ENCODE measurements around the gene SSH3.
A peak's percentile ranks its signal among the peaks of the same experiment; 100 is the strongest.

Gene SSH3

GRCh38 chr11:67268081-67268961, 35.0 kb upstream of the SSH3 start:
- DNase-seq (ENCODE audit: low read depth), result no peak

- DNase-seq (ENCODE audit: low read depth), result no peak
These were observed 34.4 kb upstream of the SSH3 start for GRCh38 chr11:67268962-67269268.

GRCh38 chr11:67269401-67270255, 33.7 kb upstream of the SSH3 start:
- no peak for DNase-seq (ENCODE audit: low read depth)

DNA sequence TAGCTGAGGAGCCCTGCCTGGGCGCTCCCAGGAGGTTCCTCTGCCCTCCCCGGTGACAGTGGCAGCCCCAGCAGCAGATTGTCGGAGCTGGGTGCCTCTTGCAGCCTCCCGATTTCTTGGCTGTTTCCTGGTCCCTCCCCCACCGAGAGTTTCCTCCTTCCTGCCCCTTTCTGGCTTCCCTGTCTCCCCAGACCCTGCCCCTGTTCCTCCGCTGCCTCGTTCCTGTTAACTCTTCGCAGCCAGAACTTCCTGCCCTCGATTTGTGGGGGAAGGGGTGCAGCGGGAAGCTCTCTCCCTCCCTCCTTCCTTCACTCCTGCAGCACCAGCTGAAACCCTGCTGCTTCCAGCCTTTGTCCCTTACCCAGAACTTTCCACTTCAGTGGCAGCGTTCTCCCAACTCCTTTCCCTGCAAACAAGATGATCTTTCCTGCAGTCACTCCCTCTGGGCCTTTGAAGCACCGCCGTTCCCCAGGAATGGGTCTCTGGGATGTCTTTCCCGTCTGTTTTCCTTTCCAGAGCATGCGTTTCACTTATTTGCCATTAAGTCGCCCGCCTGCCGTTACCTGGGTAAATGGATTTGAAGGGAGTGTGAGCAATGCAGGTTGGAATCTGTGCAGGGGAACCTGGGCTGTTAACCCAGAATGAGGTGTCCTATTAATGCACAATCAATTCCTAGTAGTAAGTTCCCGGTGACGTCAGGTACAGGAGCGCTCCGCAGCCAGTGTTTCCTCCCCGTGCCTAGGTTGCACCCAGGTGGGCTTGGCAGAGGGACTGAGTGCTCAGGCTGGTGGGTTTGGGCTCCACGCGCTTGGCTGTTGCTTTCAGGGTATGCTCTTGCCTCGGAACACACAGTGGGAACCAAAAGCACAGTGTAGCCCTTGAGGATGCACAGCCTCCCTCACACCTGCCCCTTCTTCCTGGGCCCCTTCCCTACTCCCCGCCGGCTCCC, 32.8 kb upstream of the SSH3 start:
- no peak for DNase-seq (ENCODE audit: low read depth)

DNA sequence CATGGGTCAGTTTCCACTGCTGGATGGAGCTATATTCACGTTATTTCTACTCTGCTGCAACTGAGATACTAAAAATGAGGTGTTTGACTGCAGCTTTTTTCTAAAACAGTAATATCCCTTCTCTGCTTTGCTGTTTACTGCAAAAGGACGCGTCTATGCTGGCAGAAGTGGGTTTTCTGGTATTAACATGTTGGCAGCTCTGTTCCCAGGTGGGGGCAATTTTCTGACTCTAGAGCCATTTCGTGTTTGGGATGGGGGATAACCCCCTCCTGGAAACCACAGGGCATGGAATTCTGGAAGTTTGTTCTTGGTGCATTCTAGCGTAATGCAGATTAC, 32.2 kb upstream of the SSH3 start:
- no peak for DNase-seq (ENCODE audit: low read depth)

- no peak for DNase-seq (ENCODE audit: low read depth)
These were observed 31.6 kb upstream of the SSH3 start for GRCh38 chr11:67271541-67272284.

DNA sequence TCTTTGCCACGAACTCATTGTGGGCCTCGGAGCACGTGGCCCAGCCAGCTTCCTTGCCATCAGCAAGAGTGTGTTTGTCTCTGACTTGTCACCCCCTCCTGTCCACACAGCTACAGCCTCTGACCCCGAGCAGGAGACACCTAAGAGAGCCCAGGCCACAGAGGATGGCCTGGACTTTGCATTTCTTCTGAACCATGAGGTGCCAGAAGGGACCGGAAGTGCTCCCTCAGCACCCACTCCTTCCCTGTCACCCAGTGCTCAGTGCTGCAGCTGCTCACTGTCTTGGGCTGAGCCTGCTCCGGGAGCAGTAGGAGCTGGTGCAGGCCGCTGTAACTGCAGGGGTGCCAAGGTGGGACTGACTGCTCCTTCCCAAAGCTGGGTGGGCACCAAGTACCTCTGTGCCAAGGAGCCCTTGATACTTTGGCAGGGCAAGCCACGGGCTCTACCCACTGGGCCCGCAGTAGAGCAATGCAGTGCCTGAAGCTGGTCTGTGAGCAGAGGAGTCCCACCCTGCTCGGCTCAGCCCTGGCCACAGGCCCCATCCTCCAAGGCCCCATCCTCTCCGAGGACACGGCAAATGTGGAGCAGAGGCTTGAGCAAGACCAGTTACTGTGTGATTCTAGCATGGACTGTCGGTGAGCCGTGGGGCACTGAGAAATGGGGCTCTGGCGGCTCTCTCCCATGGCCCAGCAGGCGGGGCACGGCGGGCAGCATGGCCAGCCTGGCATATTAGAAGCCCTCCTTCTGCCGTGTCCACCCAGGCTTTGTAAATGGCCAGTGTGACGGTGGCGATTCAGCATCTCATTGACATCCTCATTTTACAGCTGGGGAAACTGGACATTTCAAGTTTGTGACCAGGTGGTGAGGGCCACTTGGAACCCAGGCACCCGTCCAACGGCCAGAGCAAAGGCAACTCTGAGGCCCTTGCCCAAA, 30.7 kb upstream of the SSH3 start:
- no peak for DNase-seq (ENCODE audit: low read depth)

DNA sequence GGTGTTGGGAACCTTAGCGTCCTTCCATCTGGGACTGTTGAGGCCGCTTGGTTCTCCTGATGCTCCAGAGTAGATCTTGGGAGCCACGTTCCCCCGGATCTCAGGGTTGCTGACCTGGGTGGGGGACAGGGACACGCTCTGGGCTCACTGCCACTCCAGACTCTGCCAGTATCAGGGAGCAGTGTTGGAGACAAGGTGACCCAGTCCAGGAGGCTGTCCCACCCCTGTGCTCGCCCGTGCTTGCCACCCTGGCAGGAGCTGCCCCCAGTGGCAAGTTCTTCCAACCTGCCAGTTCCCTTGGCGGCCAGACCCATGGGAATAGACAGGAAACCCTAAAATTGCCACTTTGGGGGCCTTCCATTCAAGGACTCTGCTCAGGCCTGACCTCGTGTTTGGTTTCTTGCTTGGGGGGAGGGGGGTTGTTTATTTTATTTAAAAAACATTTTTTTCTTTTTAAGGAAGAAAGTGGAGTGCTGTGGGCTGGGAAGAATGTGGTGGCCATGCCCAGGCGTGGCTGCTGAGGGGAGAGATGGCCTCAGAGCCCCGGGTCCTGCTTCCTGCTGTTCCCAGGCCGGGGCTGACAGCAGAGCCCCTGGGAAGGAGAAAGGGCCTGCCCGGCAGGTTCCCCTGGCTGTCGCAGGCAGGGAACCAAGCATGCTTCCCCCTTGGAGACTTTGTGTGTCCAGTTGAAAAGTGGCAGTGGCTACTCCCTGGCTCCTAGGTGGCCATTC, 29.9 kb upstream of the SSH3 start:
- no peak for DNase-seq (ENCODE audit: low read depth)

GRCh38 chr11:67274768-67275605, 28.3 kb upstream of the SSH3 start:
- no peak for DNase-seq (ENCODE audit: low read depth)

DNA sequence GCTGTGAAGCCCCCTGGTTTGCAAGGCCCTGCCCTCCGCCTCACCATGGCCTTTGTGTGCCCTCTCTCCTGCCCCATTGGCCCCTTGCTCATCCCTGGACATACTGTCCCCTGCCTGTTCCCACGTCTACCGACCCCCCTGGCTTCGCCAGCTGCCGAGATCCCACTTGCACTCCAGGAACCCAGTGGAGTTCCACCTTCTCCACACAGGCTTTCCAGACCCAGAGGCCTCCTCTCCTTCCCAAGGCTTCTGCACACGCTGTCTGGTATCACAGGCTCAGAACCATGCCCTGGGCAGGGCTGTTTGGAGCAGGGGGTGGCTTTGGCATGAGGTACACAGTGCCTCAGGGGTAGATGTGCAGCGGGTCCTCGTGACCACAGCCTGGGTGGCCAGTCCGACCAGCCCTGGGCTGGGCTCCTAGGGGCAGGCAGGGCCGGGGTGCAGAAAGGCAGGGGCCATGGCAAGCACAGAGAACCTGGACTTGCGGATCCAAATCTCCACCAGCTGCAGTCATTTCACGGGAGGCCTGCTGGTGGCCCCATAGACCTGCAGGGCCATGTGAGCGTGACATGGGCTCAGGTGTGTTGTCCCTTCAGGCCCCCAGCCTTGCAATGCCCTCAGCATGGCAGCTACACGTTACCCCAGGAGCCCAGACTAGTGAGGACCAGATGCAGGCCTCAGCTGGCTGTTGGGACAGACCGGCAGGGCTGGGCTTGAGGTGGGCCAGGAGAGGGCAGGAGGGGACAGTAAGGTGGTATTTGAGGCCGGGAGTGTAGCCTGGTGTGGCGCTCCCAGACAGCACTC, 27.5 kb upstream of the SSH3 start:
- no peak for DNase-seq (ENCODE audit: low read depth)

DNA sequence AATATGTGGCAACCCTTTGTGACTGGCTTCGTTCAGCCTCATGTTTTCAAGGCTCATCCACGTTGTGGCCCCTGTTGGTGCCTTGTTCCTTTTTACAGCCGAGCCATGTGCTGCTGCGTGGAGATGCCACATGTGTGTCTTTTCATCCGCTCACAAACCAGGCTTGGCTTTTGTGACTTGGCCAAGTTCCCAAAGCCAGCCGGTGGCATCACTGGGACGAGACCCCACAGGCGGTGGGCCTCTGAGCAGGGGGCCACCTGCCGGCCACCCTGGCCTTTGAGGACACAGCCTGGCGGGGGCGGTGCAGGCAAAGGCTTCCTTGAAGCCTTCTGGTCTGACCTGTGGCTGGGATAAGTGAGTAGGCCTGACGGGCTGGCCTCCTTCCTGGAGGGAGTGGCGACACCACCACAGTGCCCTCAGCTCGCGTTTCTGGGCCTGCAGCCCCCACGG, 26.5 kb upstream of the SSH3 start:
- no peak for DNase-seq (ENCODE audit: low read depth)

DNA sequence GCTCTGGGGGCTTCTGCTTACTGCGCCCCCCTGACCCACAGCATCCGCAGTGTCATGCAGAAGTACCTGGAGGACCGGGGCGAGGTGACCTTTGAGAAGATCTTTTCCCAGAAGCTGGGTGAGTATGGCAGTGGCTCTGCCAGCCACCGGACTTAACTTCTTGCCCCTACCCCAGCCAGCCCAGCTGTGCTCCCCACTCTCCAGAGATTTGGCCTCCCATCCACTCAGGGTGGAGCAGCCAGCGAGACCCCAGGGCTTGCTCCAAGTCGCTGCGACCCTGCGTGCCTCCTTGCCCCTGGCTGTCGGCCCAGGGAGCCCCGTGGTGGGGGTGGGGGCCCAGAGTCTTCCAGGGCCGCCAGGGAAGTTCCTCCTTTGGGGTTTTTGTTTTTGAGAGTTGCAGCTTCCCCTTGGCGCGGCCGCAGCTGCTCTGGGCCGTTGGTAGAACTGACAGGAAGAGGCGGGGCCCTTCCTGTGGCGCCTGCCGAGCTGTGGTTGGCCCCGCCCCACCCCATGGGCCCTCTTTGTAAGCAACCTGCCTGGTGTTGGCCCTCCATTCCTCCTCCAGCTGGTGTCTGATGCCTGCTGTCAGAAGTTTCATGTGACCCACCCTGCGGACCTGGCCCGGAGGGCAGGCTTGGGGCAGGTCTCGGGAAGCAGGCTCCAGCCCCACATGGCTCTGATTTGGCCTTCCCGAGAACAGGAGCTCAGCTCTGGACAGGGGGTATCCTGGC, 25.9 kb upstream of the SSH3 start:
- peak; percentile 80 for DNase-seq (ENCODE audit: low read depth)

DNA sequence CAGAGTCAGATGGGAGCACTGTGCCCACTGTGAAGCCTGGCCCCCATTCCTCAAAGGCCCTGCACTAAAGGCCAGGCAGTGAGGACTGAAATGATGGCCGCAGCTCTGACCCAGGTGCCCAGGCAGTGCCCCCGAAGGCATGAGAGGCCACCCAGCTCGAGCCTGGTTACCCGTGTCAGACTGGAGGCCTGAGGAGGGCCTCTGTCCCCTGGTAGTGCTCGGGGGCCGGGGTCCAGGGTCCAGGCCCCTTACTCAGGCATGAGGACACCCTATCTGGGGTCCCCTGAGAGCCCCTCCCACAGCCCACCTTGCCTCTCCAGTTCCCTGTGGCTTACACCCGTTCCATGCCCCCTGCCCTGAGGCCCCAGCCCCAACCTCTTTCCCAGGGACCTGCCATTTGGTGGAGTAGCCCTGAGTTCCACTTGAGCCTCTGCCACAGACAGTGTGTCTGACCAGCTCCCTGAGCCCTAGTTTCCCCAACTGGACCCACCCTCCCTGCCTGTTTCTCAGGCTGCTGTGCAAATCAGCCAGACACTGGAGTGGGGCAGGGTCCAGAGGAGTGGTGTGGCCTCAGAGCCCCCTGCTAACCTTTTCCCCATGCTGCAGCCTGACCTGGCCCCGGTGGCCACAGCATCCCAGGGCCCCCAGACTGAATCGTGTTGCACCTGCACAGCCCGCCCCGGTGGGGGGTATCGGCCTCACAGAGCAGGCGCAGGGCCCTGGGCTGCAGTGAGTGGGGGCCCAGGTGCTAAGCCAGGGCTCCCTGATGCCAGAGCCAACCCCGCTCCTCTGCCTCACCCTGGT, 25.0 kb upstream of the SSH3 start:
- DNase-seq (ENCODE audit: low read depth), result no peak

DNA sequence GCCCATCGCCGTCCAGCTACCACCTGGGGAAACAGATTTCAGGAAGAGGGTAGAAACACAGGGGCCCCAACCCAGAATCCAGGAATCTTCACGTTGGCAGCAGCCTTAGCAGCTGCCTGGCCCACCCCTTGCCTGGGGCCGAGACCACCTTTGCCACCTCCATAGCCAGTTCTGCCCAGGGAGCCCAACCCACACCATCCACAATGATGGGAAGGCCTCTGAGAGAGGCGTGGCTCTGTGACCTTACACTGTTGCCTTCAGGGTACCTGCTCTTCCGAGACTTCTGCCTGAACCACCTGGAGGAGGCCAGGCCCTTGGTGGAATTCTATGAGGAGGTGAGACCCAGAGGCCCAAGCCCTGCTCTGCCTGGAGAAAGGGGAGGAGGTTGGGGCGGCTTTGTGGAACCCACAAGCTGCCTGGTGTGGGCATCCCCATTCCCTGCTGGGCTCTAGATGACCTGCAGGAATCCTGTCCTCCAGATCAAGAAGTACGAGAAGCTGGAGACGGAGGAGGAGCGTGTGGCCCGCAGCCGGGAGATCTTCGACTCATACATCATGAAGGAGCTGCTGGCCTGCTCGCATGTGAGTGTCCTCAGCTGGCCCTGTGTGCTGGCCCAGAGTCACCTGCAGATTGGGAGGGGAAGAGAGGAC, 24.3 kb upstream of the SSH3 start:
- no peak for DNase-seq (ENCODE audit: low read depth)

GRCh38 chr11:67279589-67280340, 23.6 kb upstream of the SSH3 start:
- no peak for DNase-seq (ENCODE audit: low read depth)
